Articular chondrocyte of knee joint (primary cell): Measurements from ENCODE around the gene CDKL5. TPM values are rescaled to one million over a fixed set of nuclear protein-coding genes. Genes with fewer than 3 reads are reported as not detected.

Experiments used
- small RNA-seq: library from RNA; depleted of rRNA; stranded (forward); fragments of <200 nt; gene quantifications from one replicate; pipeline ENCODE3, GENCODE V24; 2012
- total RNA-seq: library from RNA; depleted of rRNA; stranded (reverse); fragments of >200 nt; gene quantifications from 2 replicates; pipeline ENCODE4 v1.2.3, GENCODE V29; 2012

Gene CDKL5
- total RNA-seq, result 5.9 and 6.8 TPM in 2 replicates

DNA sequence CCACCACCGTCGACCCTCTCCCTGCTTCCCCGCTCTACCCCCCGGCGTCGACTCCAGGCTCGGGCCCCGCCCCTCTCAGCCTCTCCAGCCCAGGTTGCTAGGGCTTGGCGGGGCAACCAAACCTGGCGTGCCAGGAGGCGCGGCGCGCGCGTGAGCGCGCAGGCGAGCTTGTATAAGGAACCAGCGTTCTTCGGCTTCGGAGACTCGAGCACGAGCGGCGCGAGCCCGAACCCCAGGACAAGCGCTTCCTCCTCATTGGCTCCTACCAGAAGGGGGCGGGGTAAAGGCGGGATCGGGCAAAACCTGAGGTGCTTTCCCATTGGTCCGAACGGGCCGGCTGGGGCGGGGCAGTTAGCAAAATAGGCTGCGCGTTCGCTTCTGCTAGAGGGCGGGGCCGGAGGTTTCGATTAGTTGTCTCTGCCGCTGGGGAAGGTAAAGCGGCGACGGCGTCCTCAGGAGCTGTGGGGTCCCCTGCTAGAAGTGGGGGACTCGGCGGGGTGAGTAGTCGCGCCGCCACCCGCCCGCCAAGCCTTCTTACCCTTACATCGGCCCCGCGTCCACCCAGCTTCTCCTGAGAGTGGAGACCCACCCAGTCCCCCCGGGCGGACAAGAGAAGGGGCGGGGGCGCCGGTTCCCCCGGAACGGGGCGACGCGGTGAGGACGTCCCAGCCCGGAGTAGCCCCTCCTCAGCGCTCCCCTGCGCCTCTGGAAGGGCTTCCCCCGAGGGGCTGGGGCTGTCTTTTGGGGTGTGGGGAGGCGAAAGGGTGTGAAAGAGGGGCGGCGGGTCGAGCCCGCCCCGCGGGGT lies at the start of gene CDKL5:
CDKL5 (plus strand) TSS at position 410 of the 805 bp plus-strand sequence. CDS start 81,489 bp downstream, outside the sequence.

DNA sequence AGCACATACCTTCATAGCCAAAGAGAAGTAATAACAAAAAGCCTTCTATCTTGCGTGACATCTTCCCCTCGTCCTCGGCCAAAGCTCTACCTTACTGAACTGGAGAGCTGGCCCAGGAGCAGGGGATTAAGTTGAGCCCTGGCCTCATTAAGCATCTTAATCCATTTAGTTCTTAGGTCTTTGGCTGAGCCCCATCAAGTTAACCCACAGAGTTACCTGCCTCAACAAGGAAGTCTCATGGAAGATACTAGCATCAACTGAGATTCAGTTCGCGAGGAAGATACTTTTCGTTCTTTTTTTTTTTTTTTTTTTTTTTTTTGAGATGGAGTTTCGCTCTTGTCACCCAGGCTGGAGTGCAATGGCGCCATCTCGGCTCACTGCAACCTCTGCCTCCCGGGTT lies 246.6 kb downstream of the CDKL5 start, which contains the start of gene RS1:
RS1 (minus strand) TSS at position 101 of the 400 bp plus-strand sequence; CDS start at position 61, 40 bp downstream.

Small RNA genes within 50 kb of the gene (small RNA-seq; reads per million reads assigned to genes)
- not detected for gene RF00019

Other genes starting within 250 kb of the CDKL5 start
- not detected in 2 replicates for gene BEND2, start 204.7 kb upstream of the CDKL5 start, total RNA-seq
- gene SCML2, start 70.9 kb upstream of the CDKL5 start, total RNA-seq, result 3.8 and 4.2 TPM in 2 replicates
- not detected in 2 replicates for gene RS1, start 246.5 kb downstream of the CDKL5 start, total RNA-seq